ENCODE data around the gene NOL12.
A peak's percentile ranks its signal among the peaks of the same experiment; 100 is the strongest.

The NOL12 gene

DNA sequence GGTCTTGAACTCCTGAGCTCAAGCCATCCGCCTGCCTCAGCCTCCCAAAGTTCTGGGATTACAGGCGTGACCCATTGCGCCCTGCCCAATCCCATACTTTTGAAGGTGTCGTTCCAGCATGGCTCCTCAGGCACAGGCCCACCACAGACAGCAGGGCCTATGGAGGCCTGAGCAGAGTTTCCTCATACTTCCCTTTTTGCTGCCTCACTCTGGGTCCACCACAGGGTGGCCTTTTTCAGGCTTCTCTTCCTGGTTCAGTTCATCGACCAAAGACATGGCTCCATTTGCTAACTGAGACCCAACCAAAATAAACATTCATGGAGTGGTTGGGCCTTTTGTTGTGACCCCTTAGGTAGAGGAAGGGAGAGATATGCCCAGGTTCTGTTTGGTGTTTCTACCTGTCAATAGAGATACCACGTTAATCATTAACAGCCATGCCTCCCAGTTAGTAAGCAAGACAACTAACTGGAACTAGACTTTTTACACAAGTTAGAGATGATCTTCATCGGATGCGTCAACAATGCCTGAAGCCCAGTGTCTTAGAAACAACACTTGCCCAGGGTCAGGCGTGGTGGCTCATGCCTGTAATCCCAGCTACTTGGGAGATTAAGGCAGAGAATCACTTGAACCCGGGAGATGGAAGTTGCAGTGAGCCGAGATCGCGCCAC lies 45.8 kb downstream of the NOL12 start:
- Histone ChIP-seq H3K9ac (ENCODE audit: low read depth, low read length) (no peak overlapping the region), H3K36me3 (ENCODE audit: insufficient read depth, low read length) (no peaks in the 10 kb centered on the region), H3K27ac (ENCODE audit: low read length) (no peak overlapping the region), H3K9me3 (ENCODE audit: insufficient read depth, low read length, severe bottlenecking) (no peaks in the 10 kb centered on the region), H3K4me2 (ENCODE audit: insufficient read depth, low read length) (no peak overlapping the region), H3K79me2 (ENCODE audit: insufficient read depth, low read length) (no peaks in the 10 kb centered on the region), H3K4me3 (ENCODE audit: low read depth in 1 of 2, low read length in 2 of 2) (no peak overlapping the region), H3K27me3 (ENCODE audit: insufficient read depth, low read length, poor library complexity) (no peaks in the 10 kb centered on the region), H2AFZ (ENCODE audit: low read depth, low read length) (no peak overlapping the region), H3K4me1 (ENCODE audit: insufficient read depth, low read length) (no peaks in the 10 kb centered on the region), H4K20me1 (ENCODE audit: insufficient read depth, low read length) (no peaks in the 10 kb centered on the region)
- 0 out of 3 replicates have a peak, but pooled peaks have one; percentile 35 for ATAC-seq (ENCODE audit: insufficient read depth, low read depth)
- DNase-seq: no peak
- TF ChIP-seq, protein P1, sequence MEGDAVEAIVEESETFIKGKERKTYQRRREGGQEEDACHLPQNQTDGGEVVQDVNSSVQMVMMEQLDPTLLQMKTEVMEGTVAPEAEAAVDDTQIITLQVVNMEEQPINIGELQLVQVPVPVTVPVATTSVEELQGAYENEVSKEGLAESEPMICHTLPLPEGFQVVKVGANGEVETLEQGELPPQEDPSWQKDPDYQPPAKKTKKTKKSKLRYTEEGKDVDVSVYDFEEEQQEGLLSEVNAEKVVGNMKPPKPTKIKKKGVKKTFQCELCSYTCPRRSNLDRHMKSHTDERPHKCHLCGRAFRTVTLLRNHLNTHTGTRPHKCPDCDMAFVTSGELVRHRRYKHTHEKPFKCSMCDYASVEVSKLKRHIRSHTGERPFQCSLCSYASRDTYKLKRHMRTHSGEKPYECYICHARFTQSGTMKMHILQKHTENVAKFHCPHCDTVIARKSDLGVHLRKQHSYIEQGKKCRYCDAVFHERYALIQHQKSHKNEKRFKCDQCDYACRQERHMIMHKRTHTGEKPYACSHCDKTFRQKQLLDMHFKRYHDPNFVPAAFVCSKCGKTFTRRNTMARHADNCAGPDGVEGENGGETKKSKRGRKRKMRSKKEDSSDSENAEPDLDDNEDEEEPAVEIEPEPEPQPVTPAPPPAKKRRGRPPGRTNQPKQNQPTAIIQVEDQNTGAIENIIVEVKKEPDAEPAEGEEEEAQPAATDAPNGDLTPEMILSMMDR (IDR thresholded peaks at IDR 0.05; ENCODE audit: borderline replicate concordance, extremely low read depth, low read length, poor library complexity, severe bottlenecking): no peak
- TF ChIP-seq EZH2 (IDR thresholded peaks at IDR 0.05; ENCODE audit: borderline replicate concordance, low read depth, low read length, severe bottlenecking): no peak

GRCh38 chr22:37732699-37733607 lies 46.8 kb downstream of the NOL12 start:
- no peak overlapping the region for H3K27ac ChIP-seq (ENCODE audit: low read length)
- ATAC-seq (ENCODE audit: insufficient read depth, low read depth): no peak
- H3K27me3 ChIP-seq (ENCODE audit: insufficient read depth, low read length, poor library complexity): no peaks in the 10 kb centered on the region
- no peak overlapping the region for H3K4me2 ChIP-seq (ENCODE audit: insufficient read depth, low read length)
- no peaks in the 10 kb centered on the region for H4K20me1 ChIP-seq (ENCODE audit: insufficient read depth, low read length)
- H3K79me2 ChIP-seq (ENCODE audit: insufficient read depth, low read length): no peaks in the 10 kb centered on the region
- no peak overlapping the region for H3K9ac ChIP-seq (ENCODE audit: low read depth, low read length)
- no peaks in the 10 kb centered on the region for H3K9me3 ChIP-seq (ENCODE audit: insufficient read depth, low read length, severe bottlenecking)
- TF ChIP-seq, protein P1 (IDR thresholded peaks at IDR 0.05; ENCODE audit: borderline replicate concordance, extremely low read depth, low read length, poor library complexity, severe bottlenecking): no peak
- no peak for TF ChIP-seq EZH2 (IDR thresholded peaks at IDR 0.05; ENCODE audit: borderline replicate concordance, low read depth, low read length, severe bottlenecking)
- H2AFZ ChIP-seq (ENCODE audit: low read depth, low read length): no peak overlapping the region
- no peak overlapping the region for H3K4me3 ChIP-seq (ENCODE audit: low read depth in 1 of 2, low read length in 2 of 2)
- no peaks in the 10 kb centered on the region for H3K36me3 ChIP-seq (ENCODE audit: insufficient read depth, low read length)
- no peak for DNase-seq
- no peaks in the 10 kb centered on the region for H3K4me1 ChIP-seq (ENCODE audit: insufficient read depth, low read length)

DNA sequence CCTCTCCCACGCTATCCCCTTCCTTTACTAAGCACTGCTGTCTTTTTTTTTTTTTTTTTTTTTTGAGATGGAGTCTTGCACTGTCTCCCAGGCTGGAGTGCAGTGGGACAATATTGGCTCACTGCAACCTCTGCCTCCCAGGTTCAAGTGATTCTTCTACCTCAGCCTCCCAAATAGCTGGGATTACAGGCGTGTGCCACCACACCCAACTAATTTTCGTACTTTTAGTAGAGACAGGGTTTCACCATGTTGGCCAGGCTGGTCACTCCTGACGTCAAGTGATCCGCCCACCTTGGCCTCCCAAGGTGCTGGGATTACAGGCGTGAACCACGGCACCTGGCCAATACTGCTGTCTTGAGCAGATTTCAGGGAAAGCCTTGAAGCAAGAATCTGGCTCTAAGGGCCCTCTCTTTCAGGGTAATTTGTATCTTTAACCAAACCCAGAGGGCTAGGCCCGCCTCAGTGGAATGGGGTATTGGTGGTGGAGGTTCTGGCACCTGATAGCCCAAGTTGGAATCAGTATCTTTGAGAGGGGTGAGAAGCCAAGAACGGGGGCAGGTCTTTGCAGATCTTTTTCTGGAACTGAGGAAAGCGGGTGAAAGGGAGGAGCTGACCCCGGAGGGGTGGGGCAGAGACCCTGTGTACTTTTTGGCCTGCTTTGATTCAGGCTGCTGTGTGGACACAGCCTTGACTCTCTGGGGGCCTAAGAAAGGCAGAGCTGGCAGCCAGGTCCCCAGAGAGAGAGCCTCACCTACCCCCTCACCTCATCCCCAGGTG lies 47.7 kb downstream of the NOL12 start:
- no peak overlapping the region for H3K4me3 ChIP-seq (ENCODE audit: low read depth in 1 of 2, low read length in 2 of 2)
- no peaks in the 10 kb centered on the region for H3K79me2 ChIP-seq (ENCODE audit: insufficient read depth, low read length)
- H3K27ac ChIP-seq (ENCODE audit: low read length): no peak overlapping the region
- no peaks in the 10 kb centered on the region for H3K27me3 ChIP-seq (ENCODE audit: insufficient read depth, low read length, poor library complexity)
- no peak overlapping the region for H3K4me2 ChIP-seq (ENCODE audit: insufficient read depth, low read length)
- H4K20me1 ChIP-seq (ENCODE audit: insufficient read depth, low read length): no peaks in the 10 kb centered on the region
- no peak overlapping the region for H2AFZ ChIP-seq (ENCODE audit: low read depth, low read length)
- H3K4me1 ChIP-seq (ENCODE audit: insufficient read depth, low read length): no peaks in the 10 kb centered on the region
- no peak for ATAC-seq (ENCODE audit: insufficient read depth, low read depth)
- H3K9ac ChIP-seq (ENCODE audit: low read depth, low read length): no peak overlapping the region
- H3K36me3 ChIP-seq (ENCODE audit: insufficient read depth, low read length): no peaks in the 10 kb centered on the region
- no peak for TF ChIP-seq EZH2 (IDR thresholded peaks at IDR 0.05; ENCODE audit: borderline replicate concordance, low read depth, low read length, severe bottlenecking)
- TF ChIP-seq, protein P1 (IDR thresholded peaks at IDR 0.05; ENCODE audit: borderline replicate concordance, extremely low read depth, low read length, poor library complexity, severe bottlenecking): no peak
- DNase-seq: no peak
- H3K9me3 ChIP-seq (ENCODE audit: insufficient read depth, low read length, severe bottlenecking): no peaks in the 10 kb centered on the region

Measured in DND-41 (cell line).